ENCODE results near the gene NID1. TPM values are rescaled to one million over a fixed set of nuclear protein-coding genes. Genes with fewer than 3 reads are reported as not detected.
"Not testable (repeated sequence)": the region's sequence is repeated elsewhere in the genome, so short reads cannot be mapped to it uniquely, and the experiment has no call there.

NID1 gene
- total RNA-seq, 4 donors from 2014 or later, result 139 to 322 (median 244) TPM

DNA sequence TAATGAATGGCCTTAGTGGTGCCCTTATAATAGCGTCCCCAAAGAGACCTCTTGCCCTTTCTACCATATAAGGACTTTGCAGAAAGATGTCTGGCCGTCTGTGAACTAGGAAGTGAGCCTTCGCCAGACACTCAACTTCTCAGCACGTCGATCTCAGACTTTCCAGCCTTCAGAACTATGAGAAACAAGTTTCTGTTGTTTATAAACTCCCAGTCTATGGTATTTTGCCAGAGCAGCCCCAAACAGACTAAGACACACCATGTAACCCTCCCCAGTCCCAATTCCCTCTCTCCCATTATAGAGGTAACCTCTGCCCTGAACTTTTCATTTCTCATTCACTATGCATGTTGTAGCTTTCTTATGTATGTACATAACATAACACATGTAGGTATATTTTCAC, 55.7 kb downstream of the NID1 start:
- Histone ChIP-seq H3K27ac (peak overlapping the region; percentile 14 to 78 (median 70)), H3K27me3 (no peaks in the 10 kb centered on the region), H3K36me3 (peaks cover 0 to 96% of the 10 kb centered on the region in 2 donors), H3K4me1 (peaks cover 0 to 13% (median 0%) of the 10 kb centered on the region in 3 donors), H3K4me3 (no peak overlapping the region), H3K9me3 (no peaks in the 10 kb centered on the region)
- WGBS, 2 donors (ENCODE audit: low coverage in 1 of 2), result 38% methylated on average over 4 of the region's 5 CpGs; no CpG with 5 or more reads in 1 of the 2 donors
- ATAC-seq, result no peak
- TF ChIP-seq POLR2A (IDR thresholded peaks at IDR 0.05) (no peak), EP300 (IDR thresholded peaks at IDR 0.05) (no peak), POLR2AphosphoS5 (IDR thresholded peaks at IDR 0.05) (no peak)
- TF ChIP-seq, protein P1, sequence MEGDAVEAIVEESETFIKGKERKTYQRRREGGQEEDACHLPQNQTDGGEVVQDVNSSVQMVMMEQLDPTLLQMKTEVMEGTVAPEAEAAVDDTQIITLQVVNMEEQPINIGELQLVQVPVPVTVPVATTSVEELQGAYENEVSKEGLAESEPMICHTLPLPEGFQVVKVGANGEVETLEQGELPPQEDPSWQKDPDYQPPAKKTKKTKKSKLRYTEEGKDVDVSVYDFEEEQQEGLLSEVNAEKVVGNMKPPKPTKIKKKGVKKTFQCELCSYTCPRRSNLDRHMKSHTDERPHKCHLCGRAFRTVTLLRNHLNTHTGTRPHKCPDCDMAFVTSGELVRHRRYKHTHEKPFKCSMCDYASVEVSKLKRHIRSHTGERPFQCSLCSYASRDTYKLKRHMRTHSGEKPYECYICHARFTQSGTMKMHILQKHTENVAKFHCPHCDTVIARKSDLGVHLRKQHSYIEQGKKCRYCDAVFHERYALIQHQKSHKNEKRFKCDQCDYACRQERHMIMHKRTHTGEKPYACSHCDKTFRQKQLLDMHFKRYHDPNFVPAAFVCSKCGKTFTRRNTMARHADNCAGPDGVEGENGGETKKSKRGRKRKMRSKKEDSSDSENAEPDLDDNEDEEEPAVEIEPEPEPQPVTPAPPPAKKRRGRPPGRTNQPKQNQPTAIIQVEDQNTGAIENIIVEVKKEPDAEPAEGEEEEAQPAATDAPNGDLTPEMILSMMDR (IDR thresholded peaks at IDR 0.05), result no peak

DNA sequence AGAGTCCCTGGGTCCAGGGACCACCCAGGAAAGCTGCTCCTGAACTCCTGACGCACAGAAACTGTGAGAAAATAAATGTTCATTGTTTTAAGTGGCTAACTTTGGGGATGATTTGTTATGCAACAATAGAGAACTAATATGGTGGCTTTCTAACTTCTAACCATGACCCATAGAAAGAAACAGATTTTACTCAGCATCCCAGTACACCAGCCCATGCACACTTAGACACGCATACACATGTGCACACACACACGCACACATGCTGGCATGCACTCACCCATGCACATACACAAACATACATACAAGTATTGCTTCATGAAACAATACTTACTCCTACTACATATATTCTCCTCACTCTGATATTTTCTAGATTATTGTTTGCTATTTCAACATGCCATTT, 57.1 kb downstream of the NID1 start:
- Histone ChIP-seq H3K4me1 (peaks cover 0 to 13% (median 0%) of the 10 kb centered on the region in 3 donors), H3K9me3 (no peaks in the 10 kb centered on the region), H3K27ac (peak overlapping the region in 2 of 4 donors; percentile 20 to 78), H3K27me3 (no peaks in the 10 kb centered on the region), H3K36me3 (peaks cover 0 to 96% of the 10 kb centered on the region in 2 donors), H3K4me3 (no peak overlapping the region)
- WGBS, 2 donors (ENCODE audit: low coverage in 1 of 2), result 90 to 100% methylated on average over 3 of the region's 3 CpGs
- TF ChIP-seq, protein P1 (IDR thresholded peaks at IDR 0.05), result no peak
- TF ChIP-seq POLR2AphosphoS5 (IDR thresholded peaks at IDR 0.05) (no peak), EP300 (IDR thresholded peaks at IDR 0.05) (no peak), POLR2A (IDR thresholded peaks at IDR 0.05) (no peak)
- ATAC-seq, result no peak

DNA sequence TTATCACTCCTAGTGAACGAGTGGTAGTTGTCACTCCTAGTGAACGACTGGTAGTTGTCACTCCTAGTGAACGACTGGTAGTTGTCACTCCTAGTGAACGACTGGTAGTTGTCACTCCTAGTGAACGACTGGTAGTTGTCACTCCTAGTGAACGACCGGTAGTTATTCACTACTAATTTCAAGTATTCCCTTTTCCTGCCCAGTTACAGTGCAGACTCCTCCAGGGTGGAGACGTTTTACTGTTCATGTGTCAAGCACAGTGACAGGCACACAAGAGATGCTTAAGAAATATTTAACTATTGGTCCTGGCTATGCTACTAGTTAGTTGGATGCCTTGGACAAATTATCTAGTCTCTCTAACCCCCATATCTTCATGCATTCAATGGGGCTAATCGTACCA, 61.8 kb downstream of the NID1 start:
- ATAC-seq, H3K4me3 ChIP-seq, H3K27me3 ChIP-seq, H3K9me3 ChIP-seq: not testable (repeated sequence)
- Histone ChIP-seq H3K36me3 (peaks cover 0 to 97% of the 10 kb centered on the region in 2 donors), H3K4me1 (peaks cover 0 to 18% (median 11%) of the 10 kb centered on the region in 3 donors), H3K27ac (peak overlapping the region in 2 of 4 donors; percentile 53 to 73)
- 67 to 85% methylated on average over 8 to 9 of the region's 9 CpGs for WGBS, 2 donors (ENCODE audit: low coverage in 1 of 2)

DNA sequence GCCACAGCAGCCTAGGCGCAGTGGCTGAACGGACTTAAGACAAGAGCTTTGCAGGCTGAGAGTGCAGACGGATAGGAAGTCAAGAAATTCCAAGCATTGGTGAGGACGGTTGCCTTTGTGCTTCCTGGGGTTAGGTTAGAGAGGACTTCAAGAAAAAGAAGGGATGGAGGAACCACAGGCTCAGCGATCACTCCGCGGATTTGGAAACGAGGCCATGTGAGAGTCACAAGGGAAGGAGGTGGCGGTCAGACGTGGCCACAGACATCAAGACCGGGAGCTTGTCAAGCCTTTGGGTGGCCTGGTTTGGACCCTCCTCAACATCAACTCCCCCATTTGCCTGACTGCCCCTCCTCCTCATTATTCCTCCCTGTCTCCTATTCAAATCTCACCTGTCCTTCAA, 62.3 kb downstream of the NID1 start:
- Histone ChIP-seq H3K27ac (peak overlapping the region in 3 of 4 donors; percentile 53 to 73 (median 58)), H3K9me3 (no peaks in the 10 kb centered on the region), H3K4me1 (peaks cover 0 to 18% (median 11%) of the 10 kb centered on the region in 3 donors), H3K27me3 (no peaks in the 10 kb centered on the region), H3K4me3 (no peak overlapping the region), H3K36me3 (peaks cover 0 to 97% of the 10 kb centered on the region in 2 donors)
- WGBS, 2 donors (ENCODE audit: low coverage in 1 of 2), result 82 to 93% methylated on average over 11 of the region's 11 CpGs
- no peak for TF ChIP-seq POLR2AphosphoS5 (IDR thresholded peaks at IDR 0.05)
- TF ChIP-seq, protein P1 (IDR thresholded peaks at IDR 0.05), result no peak
- no peak for TF ChIP-seq EP300 (IDR thresholded peaks at IDR 0.05)
- TF ChIP-seq POLR2A (IDR thresholded peaks at IDR 0.05), result no peak
- ATAC-seq, result no peak

DNA sequence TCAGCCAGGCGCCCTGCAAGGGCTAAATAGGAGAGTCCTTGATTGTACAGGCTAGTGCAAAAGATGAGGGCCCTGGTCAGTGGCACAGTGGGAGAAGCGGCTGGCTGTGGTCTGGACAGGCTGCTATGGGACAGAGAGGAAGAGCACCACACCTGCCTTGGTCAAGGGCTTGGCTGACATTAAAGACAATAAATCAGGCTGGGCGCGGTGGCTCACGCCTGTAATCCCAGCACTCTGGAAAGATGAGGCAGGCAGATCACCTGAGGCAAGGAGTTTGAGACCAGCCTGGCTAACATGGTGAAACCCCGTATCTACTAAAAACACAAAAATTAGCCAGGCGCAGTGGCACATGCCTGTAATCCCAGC, 62.9 kb downstream of the NID1 start:
- H3K4me3 ChIP-seq, result no peak overlapping the region
- peaks cover 0 to 18% (median 11%) of the 10 kb centered on the region in 3 donors for H3K4me1 ChIP-seq
- H3K27me3 ChIP-seq, result no peaks in the 10 kb centered on the region
- TF ChIP-seq EP300 (IDR thresholded peaks at IDR 0.05), result no peak
- TF ChIP-seq, protein P1 (IDR thresholded peaks at IDR 0.05), result no peak
- WGBS, 2 donors (ENCODE audit: low coverage in 1 of 2), result 73 to 100% methylated on average over 1 to 4 of the region's 7 CpGs
- ATAC-seq, result no peak
- H3K9me3 ChIP-seq, result no peaks in the 10 kb centered on the region
- H3K27ac ChIP-seq, result peak overlapping the region in 3 of 4 donors; percentile 53 to 73 (median 58)
- H3K36me3 ChIP-seq, result peaks cover 0 to 97% of the 10 kb centered on the region in 2 donors

Data from gastroesophageal sphincter (tissue), 4 donors.